Muscle of arm (tissue), 12 donors: ENCODE results near the gene TMEM132D. TPM values are rescaled to one million over a fixed set of nuclear protein-coding genes. Genes with fewer than 3 reads are reported as not detected.

Source experiments
- DNase-seq: peaks from one replicate; pipeline ENCODE4 v3.0.0-alpha.2; 2013
- polyA plus RNA-seq, 12 donors: library from polyadenylated mRNA; unstranded; fragments of 120-200 nt; gene quantifications; one replicate each; pipeline ENCODE4 v1.2.1, GENCODE V29; 2013; ENCODE audit not compliant: insufficient read length in 12 of 12

The TMEM132D gene
- polyA plus RNA-seq, 12 donors, result 0.30 to 1.0 (median 0.59) TPM; not detected in 2

- DNase-seq, result no peak
These were observed 180.6 kb downstream of the TMEM132D start for GRCh38 chr12:129723260-129723659.

GRCh38 chr12:129720618-129721017 is 183.2 kb downstream of the TMEM132D start:
- no peak for DNase-seq

GRCh38 chr12:129719416-129719815 is 184.4 kb downstream of the TMEM132D start:
- no peak for DNase-seq

DNA sequence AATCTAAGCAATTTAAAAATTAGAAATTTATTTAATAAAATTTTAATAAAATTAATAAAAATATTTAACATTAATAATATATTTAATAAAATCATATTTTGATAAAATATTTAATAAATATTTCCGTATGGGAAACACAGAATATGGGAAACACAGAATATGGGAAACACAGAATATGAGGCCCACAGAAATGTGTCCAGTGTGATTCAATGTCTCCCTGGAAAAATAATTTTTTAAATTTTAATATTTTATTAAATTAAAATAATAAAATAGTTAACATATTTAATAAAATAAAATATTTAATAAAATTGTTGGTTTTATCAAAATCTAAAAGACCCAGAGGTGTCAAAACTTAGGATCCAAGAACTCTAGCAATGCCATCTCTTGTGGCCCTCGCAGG is 186.4 kb downstream of the TMEM132D start:
- no peak for DNase-seq

DNA sequence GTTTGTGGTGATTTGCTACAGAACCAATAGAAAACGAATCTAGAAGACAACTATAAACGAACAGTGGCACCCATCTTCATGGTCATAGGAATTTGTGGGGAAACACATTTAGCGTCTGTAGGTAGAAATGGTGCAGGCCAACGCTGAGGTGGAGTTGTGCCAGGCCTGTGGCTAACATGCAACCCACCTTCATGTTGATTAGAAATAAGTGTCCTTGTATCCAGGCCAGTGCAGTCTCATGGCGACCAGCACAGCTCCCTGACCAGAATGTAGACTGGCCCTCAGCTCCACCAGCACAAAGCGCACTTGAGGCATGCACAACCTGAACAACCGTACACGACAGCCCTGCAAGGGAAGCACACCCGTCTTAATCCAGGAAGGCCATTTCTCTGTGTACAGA is 187.0 kb downstream of the TMEM132D start:
- DNase-seq, result no peak

GRCh38 chr12:129706716-129707115 is 197.1 kb downstream of the TMEM132D start:
- DNase-seq, result no peak

DNA sequence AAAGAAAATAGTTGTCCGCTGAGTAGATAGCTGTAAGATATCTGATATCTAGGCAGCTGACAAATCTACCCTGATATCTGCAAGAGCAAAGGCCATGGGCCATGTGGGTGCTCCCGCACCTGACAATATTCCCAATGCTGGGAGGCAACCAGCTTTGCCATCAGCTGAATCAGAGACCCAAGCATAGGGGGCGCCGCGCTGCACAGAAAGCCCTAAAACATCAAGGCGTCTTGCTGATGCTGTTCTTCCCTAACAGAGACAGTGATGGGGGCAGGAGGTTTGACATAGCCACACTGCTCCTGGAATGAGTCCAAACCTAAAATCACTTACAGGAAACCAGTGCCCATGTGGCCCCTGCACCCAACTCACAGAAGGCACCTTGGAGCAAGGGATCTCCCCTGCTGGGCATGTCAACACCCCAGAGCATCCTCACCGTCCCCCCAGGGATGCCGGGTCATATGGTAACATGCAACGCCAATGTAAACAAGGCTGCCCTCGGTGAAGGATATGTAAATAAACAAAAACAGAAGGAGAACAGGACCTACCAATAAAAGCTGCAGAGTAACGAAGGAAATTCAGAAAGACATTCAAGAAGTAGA is 199.5 kb downstream of the TMEM132D start:
- DNase-seq, result no peak

GRCh38 chr12:129701631-129702101 is 202.2 kb downstream of the TMEM132D start:
- peak; percentile 31 for DNase-seq

DNA sequence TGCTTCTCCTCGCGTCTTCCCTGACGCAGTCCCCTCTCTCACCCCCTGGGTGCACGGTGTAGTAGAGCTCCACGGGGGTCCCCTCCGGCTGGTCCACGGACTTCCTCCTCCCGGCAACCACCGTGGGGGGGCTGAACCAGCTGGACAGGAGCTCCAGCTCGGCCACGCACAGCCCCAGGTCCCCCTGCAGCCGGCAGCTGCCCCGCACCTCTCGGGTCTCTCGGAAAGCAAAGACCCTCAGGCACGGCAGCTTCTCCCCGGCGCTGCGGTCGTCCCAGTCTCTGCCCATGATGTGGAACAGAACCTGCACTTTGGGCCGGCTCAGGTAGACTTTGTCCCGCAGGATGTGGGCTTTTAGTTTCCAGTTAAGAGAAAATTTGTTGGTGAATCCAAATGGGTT is 203.8 kb downstream of the TMEM132D start:
- DNase-seq, result no peak

DNA sequence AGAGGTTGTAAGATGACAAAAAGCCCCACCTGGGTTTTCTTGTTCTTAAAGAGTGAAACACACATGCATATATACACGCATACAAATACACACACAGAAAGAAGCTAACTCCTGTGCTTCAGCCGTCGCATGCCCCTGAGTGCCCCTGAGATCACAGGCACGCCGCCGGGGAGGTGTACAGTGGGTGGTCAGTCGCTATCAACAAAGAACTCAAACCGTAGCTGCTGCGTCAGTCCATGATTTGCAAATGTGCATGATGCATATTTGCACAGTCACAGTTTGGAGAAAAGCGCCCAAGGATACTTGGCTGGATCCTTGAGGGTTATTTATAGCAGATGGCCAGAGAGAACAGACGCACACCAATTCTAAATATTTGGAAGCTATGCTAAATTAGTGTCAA is 206.9 kb downstream of the TMEM132D start:
- peak; percentile 41 for DNase-seq

GRCh38 chr12:129696405-129696804 is 207.4 kb downstream of the TMEM132D start:
- no peak for DNase-seq

DNA sequence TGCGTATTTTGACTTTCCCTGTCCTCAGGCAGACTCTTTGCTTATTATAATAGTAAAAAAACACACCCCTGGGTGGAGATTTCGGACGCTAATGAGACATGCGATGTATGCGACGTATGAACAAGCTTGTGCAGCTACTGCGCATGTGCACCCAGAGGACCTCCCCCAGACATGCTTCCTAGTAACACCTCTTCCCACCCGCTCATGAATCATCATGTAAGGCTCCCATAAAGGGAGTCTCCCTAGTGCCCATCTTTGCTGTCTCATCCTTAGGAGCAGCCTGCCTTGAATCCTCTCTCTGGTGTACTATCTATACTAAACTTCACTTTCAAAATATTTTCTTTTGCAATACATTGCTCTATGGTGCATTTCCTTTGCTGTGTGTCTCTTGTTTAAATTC is 210.1 kb downstream of the TMEM132D start:
- no peak for DNase-seq

DNA sequence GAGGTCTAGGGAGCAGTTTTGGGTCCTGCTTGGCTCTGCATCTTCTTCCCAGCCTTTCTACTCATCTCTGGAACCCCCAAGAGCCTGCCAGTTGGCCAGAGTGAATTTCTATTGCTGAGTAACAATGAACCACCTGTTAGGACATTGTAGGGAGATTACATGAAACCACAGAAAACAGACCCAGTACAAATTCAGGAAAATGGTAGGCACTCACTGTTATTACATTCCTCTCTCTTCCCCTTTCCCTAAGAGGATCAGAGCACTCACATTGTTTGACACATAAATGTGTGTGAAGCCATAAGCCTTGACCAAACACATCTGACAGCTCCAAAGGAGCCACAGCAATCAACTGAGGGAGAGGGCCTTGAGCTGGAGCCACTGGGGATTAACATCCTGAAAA is 216.1 kb downstream of the TMEM132D start:
- DNase-seq, result no peak

DNA sequence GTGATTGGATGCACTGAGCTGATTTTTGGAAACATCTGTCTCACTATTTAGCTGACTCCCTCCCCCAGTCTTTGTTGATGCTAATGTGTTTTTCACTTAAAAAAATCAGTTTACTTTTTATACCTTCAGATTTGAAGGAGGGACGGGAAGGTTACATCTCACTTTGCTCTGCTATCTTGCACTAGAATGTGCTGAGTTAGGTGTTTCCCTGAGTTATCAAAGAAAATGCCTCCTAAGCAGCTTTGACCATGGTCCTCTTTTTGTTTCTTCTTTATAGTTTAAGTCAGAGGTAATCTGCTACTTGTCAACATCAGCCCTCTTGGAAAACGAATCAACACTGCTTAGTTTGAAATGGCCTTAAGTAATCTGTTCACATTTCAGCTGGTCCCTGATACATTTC is 222.0 kb downstream of the TMEM132D start:
- no peak for DNase-seq

- DNase-seq, result no peak
These were observed 222.7 kb downstream of the TMEM132D start for GRCh38 chr12:129681151-129681550.

- no peak for DNase-seq
These were observed 227.4 kb downstream of the TMEM132D start for GRCh38 chr12:129676411-129676810.

DNA sequence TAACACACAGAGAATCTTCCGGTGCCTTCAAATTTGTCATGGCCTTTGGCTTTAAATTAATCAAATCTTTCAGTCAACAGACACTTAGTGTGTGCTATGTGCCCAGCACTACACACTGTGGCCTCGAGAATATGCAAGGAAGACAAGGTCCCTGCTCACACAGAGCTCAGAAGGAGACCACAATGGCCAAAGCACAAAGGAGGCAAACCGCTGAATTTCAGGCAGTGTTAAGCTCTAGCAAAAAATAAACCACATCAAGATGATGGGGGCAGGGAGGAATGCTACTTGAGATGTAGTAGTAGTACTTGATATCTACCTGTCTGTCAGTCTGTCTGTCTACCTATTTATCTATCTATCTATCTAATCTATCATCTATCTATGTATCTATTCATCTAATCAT is 227.9 kb downstream of the TMEM132D start:
- DNase-seq, result no peak

- no peak for DNase-seq
These were observed 228.3 kb downstream of the TMEM132D start for GRCh38 chr12:129675496-129675895.

DNA sequence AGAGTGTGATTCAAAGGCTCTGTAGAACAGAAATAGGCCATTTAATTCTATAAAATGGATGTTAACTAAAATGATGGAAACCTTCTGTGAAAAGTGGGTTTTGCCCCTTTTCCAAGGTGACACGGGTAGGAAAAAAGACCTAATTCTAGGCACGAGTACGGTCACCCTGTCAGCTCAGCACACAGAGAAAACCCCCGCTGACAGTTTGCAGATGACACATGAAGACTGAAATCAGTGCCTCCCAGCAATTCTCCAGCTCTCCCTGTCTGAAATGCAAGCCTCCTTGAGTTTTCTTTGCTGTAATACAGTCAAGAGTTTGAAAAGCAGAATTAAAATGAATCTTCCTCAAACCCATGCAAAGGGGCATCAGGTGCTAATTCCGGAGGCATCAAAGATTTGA is 230.0 kb downstream of the TMEM132D start:
- DNase-seq, result no peak

DNA sequence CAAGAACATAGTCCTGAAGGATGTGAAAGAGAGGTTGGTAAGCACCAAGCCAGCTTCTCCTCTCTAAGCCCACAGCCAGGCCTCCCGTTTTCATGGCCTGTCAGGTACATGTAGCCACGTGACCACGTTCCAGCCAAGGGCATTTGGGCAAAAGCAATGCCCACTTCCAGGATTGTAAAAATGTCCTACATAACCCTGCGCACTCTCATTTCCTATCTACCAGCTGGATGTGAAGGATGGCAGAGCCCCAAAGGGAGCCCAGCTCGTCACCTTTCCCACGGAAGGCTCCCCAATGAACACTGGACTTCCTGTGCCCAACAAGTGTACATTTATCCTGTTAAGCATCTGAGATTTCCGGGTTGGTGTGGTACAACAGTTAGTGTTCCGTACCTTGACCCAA is 231.7 kb downstream of the TMEM132D start:
- no peak for DNase-seq

GRCh38 chr12:129670256-129670920 is 233.4 kb downstream of the TMEM132D start:
- DNase-seq, result no peak

- DNase-seq, result no peak
These were observed 238.4 kb downstream of the TMEM132D start for GRCh38 chr12:129665414-129665813.

- no peak for DNase-seq
These were observed 241.6 kb downstream of the TMEM132D start for GRCh38 chr12:129662234-129662633.

- DNase-seq, result no peak
These were observed 242.9 kb downstream of the TMEM132D start for GRCh38 chr12:129660946-129661345.
